Sigmoid colon (tissue), 7 donors: ENCODE results near the gene ELFN2. TPM values are rescaled to one million over a fixed set of nuclear protein-coding genes. Genes with fewer than 3 reads are reported as not detected.

Experiments
- DNase-seq: peaks from one replicate; pipeline ENCODE4 v3.0.0-alpha.2; 2019
- H3K27ac ChIP-seq, 4 donors: fragments of 200-600 bp; sonication (generic); one replicate each; pipeline ENCODE4 v1.5.1; 2016 to 2019; ENCODE audit warnings: mild to moderate bottlenecking in 1 of 4
- H3K27me3 ChIP-seq, 3 donors: fragments of 200-600 bp; sonication (generic); one replicate each; pipeline ENCODE4 v1.5.1; 2019; ENCODE audit warnings: mild to moderate bottlenecking in 1 of 3
- H3K36me3 ChIP-seq, 4 donors: fragments of 200-600 bp; sonication (generic); one replicate each; pipeline ENCODE4 v1.5.1; 2016 to 2019
- H3K4me1 ChIP-seq, 4 donors: fragments of 200-600 bp; sonication (generic); one replicate each; pipeline ENCODE4 v1.5.1; 2017 to 2019
- H3K4me3 ChIP-seq, 4 donors: fragments of 200-600 bp; sonication (generic); one replicate each; pipeline ENCODE4 v1.5.1; 2017 to 2019; ENCODE audit warnings: mild to moderate bottlenecking in 2 of 4, moderate library complexity in 1 of 4
- H3K9me3 ChIP-seq, 4 donors: fragments of 200-600 bp in 3 of 4; sonication (generic) in 3 of 4; one replicate each; pipeline versions ENCODE4 v1.5.1 to v1.6.1; 2013 to 2019
- CTCF ChIP-seq, 4 experiments: fragments of 450-650 bp in 3 of 4; fragments of 200-600 bp in 1 of 4; IDR thresholded peaks; one replicate each; pipeline ENCODE4 v1.5.1; 2016 to 2019; ENCODE audit warnings: antibody characterized with exemption in 4 of 4, mild to moderate bottlenecking in 3 of 4, moderate library complexity in 2 of 4
- EP300 ChIP-seq, 4 donors: sonication (generic); formaldehyde crosslinking; IDR thresholded peaks; one replicate each; pipeline ENCODE4 v1.6.1; 2017; ENCODE audit warnings: antibody characterized with exemption in 4 of 4
- POLR2A ChIP-seq, 2 donors: fragments of 450-650 bp; IDR thresholded peaks; one replicate each; pipeline ENCODE4 v1.6.1; 2016; ENCODE audit warnings: antibody characterized with exemption in 2 of 2, mild to moderate bottlenecking in 2 of 2, moderate library complexity in 2 of 2
- POLR2AphosphoS5 ChIP-seq, 4 donors: sonication (generic); formaldehyde crosslinking; IDR thresholded peaks; one replicate each; pipeline ENCODE4 v1.6.1; 2017; ENCODE audit warnings: antibody characterized with exemption in 4 of 4
- WGBS, 2 donors: extraction: QIAGEN DNeasy Blood & Tissue Kit; methylation state at CpG; one replicate each; pipeline ENCODE4 v1.1.7; 2013; 5-methylcytosine and 5-hydroxymethylcytosine counted together
- intact Hi-C: fragments of 100-400 bp; cut with DNase I; formaldehyde crosslinking; loops from one replicate; pipeline ENCODE4 v1.15.1; 2023
- polyA plus RNA-seq, 3 donors: library from polyadenylated mRNA; stranded (reverse); fragments of 200-250 nt; gene quantifications; one replicate each; pipeline ENCODE4 v1.2.3, GENCODE V29; 2013
- total RNA-seq, 4 donors: library from RNA; depleted of rRNA; stranded (reverse); fragments of >200 nt; gene quantifications; one replicate each; pipeline ENCODE4 v1.1.0, GENCODE V29; 2016
- donor health status: healthy with polysubstance abuse.
- donor health status: Bipolar disorder and iron deficiency.
- donor health status: healthy.

Gene ELFN2
- total and polyA plus RNA-seq, 7 donors, result under 0.01 to 0.55 (median 0.15) TPM; not detected in 3

DNA sequence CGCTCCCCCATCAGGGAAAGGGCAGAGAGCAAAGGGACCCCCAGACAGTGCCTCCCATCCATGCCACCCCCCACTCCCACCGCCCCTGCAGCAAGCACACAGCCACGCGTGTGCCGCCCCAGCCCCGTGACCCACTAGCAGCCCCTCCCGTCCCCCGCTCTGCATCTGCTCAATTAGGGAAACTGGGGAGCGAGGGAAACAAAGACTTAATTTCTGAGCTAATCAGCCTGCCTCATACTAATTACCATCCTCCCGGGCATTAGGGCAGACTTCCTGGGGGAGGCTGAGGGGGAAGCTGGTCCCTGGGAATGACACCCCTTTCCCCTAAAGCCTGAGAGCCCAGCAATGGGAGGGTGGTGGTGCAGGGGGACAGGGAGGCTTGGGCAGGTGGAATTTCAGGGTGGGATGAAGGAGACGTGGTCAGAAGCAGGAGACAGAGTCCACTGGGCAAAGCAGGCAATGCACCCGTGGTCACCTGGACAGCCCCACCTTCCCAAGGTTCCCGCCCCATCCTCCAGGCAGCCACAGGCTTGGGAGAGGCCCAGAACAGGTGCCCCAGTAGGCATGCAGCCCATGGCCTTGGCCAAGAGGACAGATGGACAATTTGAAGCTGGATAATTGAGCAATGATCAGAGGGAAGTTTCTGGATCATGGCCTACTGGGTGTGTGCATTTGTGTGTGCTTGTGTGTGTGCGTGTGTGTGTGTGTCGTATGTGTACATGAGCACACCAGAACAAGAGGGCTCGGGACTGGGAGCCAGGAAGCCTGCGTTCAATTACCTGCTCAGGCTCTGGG lies 20.6 kb downstream of the ELFN2 start:
- no peak for TF ChIP-seq POLR2A (IDR thresholded peaks at IDR 0.05)
- no peak for TF ChIP-seq EP300 (IDR thresholded peaks at IDR 0.05)
- no peak for TF ChIP-seq POLR2AphosphoS5 (IDR thresholded peaks at IDR 0.05)
- no peak for TF ChIP-seq CTCF (IDR thresholded peaks at IDR 0.05)
- no peak overlapping the region for H3K4me3 ChIP-seq

GRCh38 chr22:37404091-37404490 lies 23.2 kb downstream of the ELFN2 start:
- Histone ChIP-seq H3K27me3 (peaks cover 0 to 22% (median 9%) of the 10 kb centered on the region in 3 donors), H3K4me1 (peaks cover 0 to 9% (median 0%) of the 10 kb centered on the region in 4 donors), H3K4me3 (no peak overlapping the region), H3K36me3 (no peaks in the 10 kb centered on the region), H3K27ac (no peak overlapping the region), H3K9me3 (no peaks in the 10 kb centered on the region)
- intact Hi-C loops, result no loop called here
- TF ChIP-seq POLR2A (IDR thresholded peaks at IDR 0.05), result no peak
- no peak for TF ChIP-seq POLR2AphosphoS5 (IDR thresholded peaks at IDR 0.05)
- no peak for TF ChIP-seq EP300 (IDR thresholded peaks at IDR 0.05)
- TF ChIP-seq CTCF (IDR thresholded peaks at IDR 0.05), result no peak
- no peak for DNase-seq
- 77 to 90% methylated on average over 11 of the region's 11 CpGs for WGBS, 2 donors

More for the DNA sequence above, 20.6 kb downstream of the ELFN2 start:
- DNase-seq, result no peak
- intact Hi-C loops, result no loop called here
- Histone ChIP-seq H3K27me3 (peaks cover 0 to 37% (median 9%) of the 10 kb centered on the region in 3 donors), H3K9me3 (no peaks in the 10 kb centered on the region), H3K36me3 (no peaks in the 10 kb centered on the region), H3K4me1 (no peaks in the 10 kb centered on the region), H3K27ac (no peak overlapping the region)
- WGBS, 2 donors, result 49 to 82% methylated on average over 17 of the region's 17 CpGs

- intact Hi-C loops, result no loop called here
- no peak overlapping the region for H3K27ac ChIP-seq
- no peak for DNase-seq
- H3K36me3 ChIP-seq, result no peaks in the 10 kb centered on the region
- 47 to 63% methylated on average over 26 of the region's 26 CpGs for WGBS, 2 donors
- TF ChIP-seq POLR2AphosphoS5 (IDR thresholded peaks at IDR 0.05) (no peak), POLR2A (IDR thresholded peaks at IDR 0.05) (no peak), CTCF (IDR thresholded peaks at IDR 0.05) (no peak)
- no peak overlapping the region for H3K4me3 ChIP-seq
- no peaks in the 10 kb centered on the region for H3K9me3 ChIP-seq
- H3K4me1 ChIP-seq, result peaks cover 0 to 9% (median 0%) of the 10 kb centered on the region in 4 donors
- H3K27me3 ChIP-seq, result peaks cover 0 to 22% (median 9%) of the 10 kb centered on the region in 3 donors
Measured at GRCh38 chr22:37403267-37403960, 23.9 kb downstream of the ELFN2 start.

- 56 to 74% methylated on average over 10 of the region's 10 CpGs for WGBS, 2 donors
Measured at GRCh38 chr22:37402184-37402506, 25.1 kb downstream of the ELFN2 start.

More at GRCh38 chr22:37402184-37402506, 25.1 kb downstream of the ELFN2 start:
- no peak for DNase-seq
- Histone ChIP-seq H3K9me3 (no peaks in the 10 kb centered on the region), H3K27me3 (peaks cover 0 to 24% (median 9%) of the 10 kb centered on the region in 3 donors), H3K27ac (no peak overlapping the region), H3K4me1 (peaks cover 0 to 9% (median 0%) of the 10 kb centered on the region in 4 donors), H3K4me3 (no peak overlapping the region), H3K36me3 (no peaks in the 10 kb centered on the region)
- TF ChIP-seq POLR2A (IDR thresholded peaks at IDR 0.05), result no peak
- no peak for TF ChIP-seq EP300 (IDR thresholded peaks at IDR 0.05)
- TF ChIP-seq POLR2AphosphoS5 (IDR thresholded peaks at IDR 0.05), result no peak
- no peak for TF ChIP-seq CTCF (IDR thresholded peaks at IDR 0.05)
- intact Hi-C loops, result no loop called here
